GM18508 (cell line): ENCODE measurements around the gene GALNTL6.

Experiments
- ATAC-seq: cut with Tn5 transposase; IDR thresholded peaks from one replicate; pipeline ENCODE4 v1.9.1; 2021; ENCODE audit warnings: moderate number of reproducible peaks; ENCODE audit not compliant: insufficient read depth, unreplicated experiment

GALNTL6 gene

DNA sequence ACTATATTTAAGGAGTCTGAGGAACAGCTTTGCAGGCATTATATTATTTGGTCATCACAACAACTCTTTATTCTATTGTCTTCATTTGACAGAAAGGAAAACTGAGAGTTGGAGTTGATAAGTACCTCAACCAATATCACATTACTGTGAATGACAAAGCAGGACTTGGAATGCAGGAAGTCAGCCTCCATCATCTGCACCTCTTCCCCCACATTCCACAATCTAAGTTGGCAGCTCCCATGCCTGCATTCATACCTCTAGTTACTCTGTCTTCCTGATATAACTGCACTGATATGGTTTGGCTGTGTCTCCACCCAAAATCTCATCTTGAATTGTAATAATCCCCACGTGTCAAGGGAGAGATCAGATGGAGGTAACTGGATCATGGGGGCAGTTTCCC lies 356.7 kb downstream of the GALNTL6 start:
- ATAC-seq = no peak

DNA sequence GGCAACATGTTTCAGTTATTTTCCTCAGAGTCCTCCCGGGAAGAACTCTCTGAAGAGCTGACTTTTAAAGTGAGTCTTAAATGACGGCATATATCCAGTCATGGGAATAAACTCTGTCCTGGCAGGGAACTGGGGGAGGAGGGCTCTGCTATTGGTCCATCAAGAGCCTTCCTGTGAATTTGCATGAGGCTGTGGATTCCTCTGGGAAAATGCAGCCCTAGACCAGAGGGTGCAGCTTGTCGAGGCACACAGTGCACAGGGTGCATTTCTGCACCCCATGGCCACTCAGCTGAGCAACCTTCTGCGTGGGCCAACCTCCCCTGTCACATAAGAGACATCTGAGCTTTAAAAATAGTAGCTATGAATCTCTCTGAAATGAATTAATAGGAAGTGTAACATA lies 360.0 kb downstream of the GALNTL6 start:
- ATAC-seq = no peak

DNA sequence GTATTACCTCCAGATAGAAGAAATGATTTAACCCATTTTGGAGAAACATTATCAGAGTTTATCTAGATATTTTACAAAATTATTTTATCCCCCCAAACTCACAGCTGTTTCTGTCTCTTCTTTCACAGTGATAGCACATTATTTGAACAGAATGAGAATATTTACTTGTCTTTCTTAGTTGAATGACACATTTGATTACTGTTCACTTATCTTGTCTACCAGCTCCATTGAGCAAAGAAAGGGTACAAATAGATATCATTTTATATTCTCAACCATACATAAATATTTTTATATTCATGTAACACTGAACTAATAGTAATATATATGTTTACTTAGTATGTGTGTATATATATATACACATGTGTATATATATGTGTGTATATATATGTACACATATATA lies 364.2 kb downstream of the GALNTL6 start:
- ATAC-seq = no peak

DNA sequence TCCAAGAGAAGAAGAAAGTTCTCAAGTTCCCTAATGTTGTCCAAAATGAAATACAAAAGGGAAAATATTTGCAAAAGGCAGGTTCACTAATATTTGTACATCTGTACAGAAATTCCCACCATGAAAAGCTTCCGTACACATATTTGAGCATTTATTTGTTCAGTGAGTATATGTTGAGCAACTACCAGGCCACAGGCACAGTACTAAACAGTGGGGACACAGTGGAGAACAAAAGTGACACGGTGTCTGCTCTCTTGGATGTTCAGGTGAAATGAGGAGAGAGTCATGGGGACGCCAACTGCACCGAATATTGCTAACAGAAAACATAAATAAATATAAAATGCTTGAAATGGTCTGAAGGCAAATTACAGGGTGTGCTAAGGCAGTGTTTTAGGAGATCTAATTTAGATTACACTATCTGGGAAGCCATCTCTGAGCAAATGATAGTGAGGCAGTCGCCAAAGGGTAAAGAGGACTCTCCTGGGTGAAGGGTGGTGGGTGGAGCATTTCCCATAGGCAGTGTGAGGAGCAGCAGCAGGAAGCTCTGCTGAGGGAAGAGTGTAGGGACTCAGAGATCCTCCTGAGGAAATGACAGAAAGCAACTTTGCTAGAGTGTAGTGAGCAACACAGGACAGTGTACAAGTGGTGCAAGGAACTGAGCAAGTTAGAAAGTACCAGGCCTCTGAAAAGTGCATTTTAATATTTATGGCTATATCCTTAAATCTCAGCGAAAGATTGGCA lies 375.2 kb downstream of the GALNTL6 start:
- ATAC-seq = no peak

DNA sequence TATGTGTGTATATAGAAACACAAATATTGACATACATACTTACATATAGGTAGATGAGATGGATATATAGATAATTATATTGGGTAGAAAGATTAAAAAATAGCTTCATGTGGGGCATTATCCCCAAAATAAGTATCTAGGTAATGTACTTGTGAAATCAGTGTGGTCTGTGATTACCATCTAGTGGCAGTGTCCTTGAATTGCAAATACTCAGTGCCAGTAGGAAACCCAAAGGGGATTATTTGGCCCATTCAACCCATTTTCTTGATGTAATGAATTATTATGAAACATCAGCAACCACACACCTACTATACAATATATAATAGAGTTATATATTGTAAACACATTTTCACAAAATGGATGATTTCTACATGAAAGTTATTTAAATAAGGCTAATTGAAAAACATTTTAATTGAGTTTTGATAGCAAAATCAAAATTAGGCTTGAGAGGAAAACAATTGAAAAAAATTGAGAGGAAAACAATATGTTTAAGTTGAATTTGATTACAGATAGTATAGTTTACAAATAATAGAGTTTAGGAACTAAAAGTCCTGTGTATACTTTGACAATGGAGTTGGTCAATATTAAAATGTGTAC lies 389.4 kb downstream of the GALNTL6 start:
- peak; percentile 48 for ATAC-seq

DNA sequence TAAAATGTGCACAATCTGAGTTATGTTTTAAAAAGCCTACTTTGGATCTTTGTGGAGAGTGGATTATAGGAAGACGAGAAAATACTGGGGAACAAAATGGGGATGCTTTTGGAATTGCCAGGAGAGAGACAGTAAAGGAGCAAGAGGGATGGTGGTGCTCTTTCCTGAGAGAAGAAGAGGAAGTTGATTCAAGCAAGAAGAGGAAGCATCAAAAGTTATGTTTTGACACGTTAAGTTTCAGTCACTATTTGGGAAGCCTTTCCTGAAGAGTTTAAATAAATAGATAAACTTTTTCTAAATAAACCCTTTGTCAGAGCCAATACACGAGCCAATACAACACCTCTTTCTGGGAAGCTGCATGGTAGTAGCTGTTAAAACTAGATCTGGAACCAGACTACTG lies 394.1 kb downstream of the GALNTL6 start:
- ATAC-seq = no peak

DNA sequence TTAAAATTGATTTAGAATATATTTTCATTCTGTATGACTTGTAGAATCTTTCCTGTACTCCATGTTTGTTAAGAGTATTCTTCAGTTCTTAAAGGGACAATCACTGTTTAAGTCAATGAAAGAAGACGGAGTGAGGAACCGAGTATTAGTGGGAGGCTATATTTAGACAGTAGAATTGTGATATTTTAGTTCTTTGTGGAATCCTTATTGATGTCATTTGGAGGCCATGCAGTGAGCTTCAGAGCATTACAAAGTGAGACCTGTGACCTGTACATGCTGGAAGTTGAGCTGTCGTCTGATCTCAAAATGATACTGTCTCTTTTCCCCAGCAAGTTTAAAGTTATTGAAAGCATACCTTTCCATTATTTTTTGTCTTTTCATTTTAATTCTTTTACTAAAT lies 394.7 kb downstream of the GALNTL6 start:
- ATAC-seq = no peak

DNA sequence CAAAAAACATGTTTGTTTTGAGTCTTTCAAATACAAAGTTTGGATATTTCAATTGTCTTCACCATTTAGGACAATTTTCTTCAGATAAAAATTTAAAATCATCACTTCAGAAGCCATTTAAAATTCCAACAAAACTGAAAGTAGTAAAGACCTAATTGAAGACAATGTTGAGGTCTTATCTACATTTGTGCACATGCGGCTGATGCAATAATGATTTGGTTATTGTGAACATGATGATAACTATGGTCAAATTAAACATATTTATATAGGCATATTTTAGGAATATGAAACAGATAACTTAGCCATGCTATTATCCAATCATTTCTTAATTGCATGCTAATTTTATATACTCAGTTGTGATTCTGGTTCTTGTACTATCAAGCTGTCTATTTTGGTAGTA lies 407.5 kb downstream of the GALNTL6 start:
- ATAC-seq = no peak

DNA sequence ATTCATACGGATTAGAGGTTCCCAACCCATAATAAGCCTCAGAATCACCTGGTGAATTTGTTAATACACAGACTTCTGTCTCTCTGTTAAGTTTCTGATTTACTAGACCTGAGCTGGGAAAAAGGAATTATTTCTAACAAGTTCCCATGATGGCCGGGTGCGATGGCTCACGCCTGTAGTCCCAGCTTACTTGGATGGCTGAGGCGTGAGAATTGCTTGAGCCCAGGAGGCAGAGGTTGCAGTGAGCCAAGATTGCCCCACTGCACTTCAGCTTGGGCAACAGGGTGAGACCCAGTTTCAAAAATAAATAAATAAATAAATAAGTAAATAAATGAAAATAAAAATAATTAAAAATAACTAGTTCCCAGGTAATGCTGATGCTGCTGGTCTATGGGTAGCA lies 412.3 kb downstream of the GALNTL6 start:
- ATAC-seq = no peak

DNA sequence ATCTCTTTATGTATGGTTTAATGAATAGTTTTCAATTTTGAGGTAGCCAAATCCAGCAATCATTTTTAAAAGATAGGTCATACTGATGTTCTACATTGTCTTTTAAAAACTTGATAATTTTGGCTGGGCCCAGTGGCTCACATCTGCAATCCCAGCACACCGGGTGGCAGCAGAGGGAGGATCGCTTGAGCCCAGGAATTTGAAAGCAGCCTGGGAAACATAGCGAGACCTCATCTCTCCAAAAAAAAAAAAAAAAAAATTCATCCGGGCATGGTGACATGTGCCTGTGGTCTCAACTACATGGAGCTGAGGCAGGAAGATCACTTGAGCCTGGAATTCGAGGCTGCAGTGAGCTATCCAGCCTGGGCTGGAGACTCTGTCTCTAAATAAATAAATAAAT lies 419.8 kb downstream of the GALNTL6 start:
- ATAC-seq = no peak

DNA sequence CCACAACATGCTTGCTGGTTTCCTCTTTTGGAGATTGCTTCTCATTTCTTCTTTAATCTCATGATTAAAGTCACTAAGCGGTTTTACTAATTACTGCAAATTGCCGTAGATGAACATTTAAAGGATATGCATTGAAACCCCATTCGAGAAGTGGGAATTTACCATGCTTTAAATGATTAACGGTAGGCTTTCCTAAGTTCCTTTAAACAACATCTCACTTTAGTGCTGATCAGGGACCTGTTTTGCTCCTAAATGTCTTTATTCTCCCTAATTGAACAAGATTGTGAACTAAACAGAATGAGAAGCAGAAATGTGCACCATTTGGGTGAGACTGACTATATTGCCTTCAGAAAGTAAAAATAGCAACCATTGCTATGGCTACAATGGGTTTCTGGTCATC lies 430.3 kb downstream of the GALNTL6 start:
- ATAC-seq = no peak

DNA sequence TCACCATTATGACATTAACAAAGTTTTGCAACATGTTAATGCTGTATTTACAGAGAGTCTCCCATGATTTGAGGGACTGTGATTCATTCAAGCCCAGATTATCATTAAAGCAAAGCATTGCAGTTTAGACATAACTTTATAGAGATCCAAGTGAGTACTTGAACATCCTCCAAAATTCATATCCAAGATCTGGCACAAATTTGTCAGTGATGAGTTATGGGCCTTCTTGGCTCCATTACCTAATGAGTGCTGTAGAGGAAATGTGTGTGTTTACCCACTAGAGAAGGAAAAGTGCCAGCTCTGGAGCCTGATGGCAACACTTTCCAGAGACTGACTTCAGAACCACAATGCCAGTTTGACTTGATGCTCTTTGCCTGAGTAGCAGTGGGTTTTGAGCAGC lies 432.3 kb downstream of the GALNTL6 start:
- no peak for ATAC-seq

DNA sequence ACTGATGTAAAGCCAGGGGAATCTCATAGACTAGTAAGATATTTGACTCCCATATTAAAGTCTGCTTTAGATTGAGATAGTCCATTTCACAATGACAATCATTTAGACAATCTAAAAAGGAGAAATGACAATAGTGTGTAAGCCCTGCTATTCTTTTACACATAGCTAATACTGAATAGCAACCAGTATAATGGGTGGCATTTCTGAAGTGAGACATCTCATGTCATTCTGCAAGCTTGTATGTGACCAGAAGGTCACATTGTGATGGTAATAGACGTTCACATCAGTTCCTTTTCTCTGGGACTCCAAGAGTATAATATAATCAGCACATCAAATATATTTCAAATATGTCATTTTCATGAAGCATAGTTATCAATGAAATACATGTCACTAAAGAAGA lies 440.2 kb downstream of the GALNTL6 start:
- no peak for ATAC-seq

DNA sequence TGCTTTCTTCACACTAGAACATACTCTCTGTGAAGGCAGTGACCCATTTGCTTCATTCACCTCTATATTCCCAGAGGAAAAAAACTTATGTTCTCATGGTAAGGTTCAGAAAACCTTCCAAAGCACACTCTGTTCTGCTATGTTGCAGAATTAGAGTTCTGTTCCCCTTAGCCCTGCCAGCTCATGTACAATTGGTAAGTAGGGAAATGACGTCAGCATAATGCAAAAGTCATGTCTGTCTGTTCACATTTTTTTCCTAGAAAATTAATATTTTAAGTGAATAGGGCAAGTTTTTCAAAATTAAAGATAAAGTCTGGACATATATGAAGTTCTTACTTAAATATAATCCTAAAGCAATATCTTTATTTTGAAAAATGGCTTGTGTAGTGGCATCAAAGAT lies 443.6 kb downstream of the GALNTL6 start:
- ATAC-seq = no peak

DNA sequence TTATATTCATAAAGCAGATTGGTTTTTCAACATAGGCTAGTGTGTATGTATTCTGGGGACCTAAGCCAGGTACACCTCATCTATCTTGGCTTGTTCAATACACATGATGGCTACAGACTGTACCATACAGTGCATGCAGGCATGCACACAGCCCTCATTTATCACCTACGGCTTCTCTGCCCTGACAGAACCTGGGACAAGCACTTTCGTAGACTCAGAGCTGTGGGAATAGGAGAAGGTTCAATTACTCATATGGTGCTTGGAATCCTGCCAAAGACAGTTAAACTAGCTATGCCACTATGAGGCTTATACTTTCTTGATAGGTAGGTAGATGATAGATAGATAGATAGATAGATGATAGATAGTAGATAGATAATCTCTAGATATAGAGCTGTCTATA lies 457.2 kb downstream of the GALNTL6 start:
- ATAC-seq = no peak

DNA sequence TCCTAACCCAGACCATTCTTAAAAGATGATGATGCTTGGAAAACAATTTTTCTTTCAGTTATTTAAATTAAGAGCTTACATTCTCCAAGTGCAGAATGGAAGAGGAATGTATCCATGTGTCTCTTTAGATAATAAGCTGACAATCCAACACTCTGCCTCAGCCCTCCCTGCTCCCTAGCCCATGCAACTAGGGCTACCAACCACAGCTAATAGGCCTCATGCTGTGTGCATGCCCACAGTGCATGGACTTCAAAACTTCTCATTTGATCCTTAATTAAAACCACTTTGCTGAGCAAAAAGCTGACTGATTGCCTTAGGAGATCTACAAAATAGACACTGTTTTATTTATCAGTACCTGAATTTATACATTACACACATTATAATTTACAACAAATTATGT lies 473.9 kb downstream of the GALNTL6 start:
- ATAC-seq = no peak

DNA sequence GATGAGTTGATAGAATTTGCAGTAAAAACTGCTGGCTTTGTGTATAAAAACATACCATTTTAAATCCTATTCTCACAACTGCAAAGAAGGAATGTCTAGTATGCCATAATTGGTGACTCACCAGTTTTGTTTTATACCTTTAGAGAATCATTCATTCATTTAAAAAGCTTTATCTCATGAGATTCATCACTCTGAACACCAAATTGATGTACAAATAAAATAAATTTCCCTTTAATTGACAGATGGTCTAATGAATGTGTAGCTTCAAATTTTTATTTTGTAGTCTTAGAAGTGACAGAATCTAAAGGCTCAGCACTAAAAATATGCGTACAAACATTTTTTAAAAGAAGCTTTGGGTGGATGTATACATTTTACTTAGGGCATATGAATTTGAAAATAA lies 492.5 kb downstream of the GALNTL6 start:
- ATAC-seq = no peak

DNA sequence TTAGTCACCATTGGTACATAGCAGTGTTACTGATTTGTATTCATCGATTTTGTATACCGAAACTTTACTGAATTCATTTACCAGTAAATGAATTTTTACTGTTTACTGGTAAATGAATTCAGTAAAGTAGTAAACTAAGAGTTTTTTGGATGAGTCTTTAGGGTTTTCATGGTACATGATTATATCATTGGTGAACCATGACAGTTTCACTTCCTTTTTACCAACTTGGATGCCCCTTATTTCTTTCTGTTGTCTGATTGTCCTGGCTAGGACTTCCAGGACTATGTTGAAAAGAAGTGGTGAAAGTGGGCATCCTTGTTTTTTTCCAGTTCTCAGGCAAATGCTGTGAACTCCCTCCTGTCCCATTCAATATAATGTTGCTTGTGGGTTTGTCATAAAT lies 494.9 kb downstream of the GALNTL6 start:
- ATAC-seq = no peak

DNA sequence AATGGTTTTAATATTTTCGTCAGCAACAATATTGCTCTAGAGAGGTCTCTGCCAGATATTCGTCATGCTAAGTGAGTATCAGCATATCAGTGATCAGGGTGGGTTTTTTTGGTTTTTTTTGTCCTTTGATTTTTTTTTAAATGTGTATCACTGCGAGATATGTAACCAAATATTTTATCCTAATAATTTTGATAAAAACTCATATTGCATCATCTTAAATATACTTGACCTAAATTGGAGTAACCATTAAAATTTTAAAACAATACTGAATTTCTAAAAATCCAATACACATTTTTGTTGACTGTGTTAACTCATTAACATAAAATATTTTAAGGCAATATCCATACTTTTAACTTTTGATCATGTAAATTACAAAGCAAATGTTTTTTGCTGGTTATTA lies 498.5 kb downstream of the GALNTL6 start:
- ATAC-seq = no peak

DNA sequence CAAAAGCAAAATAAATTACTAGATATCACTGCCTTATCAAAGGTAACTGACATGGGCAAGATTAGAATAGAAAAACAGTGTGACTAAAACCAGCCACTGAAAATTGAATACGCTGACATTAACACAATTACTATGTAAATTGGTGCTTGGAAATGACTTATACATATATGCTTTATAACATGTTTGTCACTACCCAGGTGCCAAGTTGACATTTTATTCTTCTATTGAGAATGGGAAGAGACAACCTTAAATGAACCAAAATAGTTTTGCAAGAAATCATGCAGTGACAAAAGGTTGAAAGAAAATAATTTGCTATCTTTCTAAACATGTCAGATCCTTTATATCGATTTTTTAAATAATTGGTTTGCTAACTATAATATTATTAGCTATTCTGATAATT lies 510.1 kb downstream of the GALNTL6 start:
- no peak for ATAC-seq

DNA sequence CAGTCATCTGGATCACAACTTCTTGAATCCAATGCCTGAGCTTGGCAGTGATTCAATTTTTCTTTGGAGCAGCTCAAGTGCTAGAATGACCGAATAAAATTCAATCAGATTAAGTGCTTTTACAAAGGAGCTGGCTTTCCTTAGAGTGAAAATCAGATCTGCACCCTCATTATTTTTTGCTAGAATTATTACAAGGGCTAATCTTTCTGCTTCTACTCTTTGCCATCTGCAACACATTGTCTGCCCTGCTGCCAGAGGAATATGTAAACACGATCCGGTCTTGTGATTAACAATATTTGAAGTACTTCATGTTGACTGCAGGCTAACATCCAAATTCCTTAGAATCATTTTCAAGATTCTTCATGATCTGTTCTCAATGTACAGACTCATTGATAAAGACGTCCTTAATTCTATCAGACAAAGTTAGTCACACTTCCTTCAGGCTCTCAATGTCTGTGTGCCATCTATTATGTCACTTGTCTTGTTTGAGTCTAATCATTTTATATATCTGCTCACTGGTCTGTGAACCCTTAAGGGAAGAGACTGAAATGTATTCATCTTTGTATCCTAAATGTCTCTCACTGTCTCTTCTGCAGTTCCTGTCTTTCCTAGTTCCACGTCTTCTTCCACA lies 531.2 kb downstream of the GALNTL6 start:
- no peak for ATAC-seq

DNA sequence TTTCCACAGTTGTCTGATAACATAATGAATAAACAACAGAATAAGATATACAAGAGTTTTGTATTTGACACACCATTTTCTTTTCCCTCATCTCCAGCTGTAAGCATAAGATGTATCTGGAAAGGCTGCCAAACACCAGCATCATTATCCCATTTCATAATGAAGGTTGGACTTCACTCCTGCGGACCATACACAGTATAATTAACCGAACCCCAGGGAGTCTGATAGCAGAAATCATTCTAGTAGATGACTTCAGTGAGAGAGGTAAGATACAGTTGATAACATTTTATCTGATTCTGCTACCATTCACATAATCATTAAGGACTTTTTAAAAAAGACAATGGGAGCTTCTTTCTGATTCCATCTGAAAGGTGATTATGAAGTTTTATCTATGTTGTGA lies 535.2 kb downstream of the GALNTL6 start:
- ATAC-seq = no peak
